Activated naive CD4-positive, alpha-beta T cell treated with anti-CD3 and anti-CD28 coated beads, Interleukin-2, amount 10 ng/mL, durations not matched to agents 7 days and 5 days (primary cell): ENCODE data around the gene APOBEC3H.

ENCODE experiments used
- CTCF ChIA-PET: fragments of 350-600 bp; sonication (Branson Sonifier 250); formaldehyde crosslinking; loops from one replicate; lab custom pipeline; 2021; ENCODE audit warnings: antibody characterized with exemption; lab: Charles Lee
- DNase-seq: peaks from one replicate; pipeline ENCODE4 v3.0.0-alpha.2; 2020
- H3K27ac Mint-ChIP-seq: one replicate; pipeline ENCODE4 v1.8.0; 2021; ENCODE audit warnings: mild to moderate bottlenecking, moderate library complexity, mixed read lengths
- H3K27me3 Mint-ChIP-seq: one replicate; pipeline ENCODE4 v1.8.0; 2021; ENCODE audit warnings: mild to moderate bottlenecking, mixed read lengths
- H3K36me3 Mint-ChIP-seq: one replicate; pipeline ENCODE4 v1.8.0; 2021; ENCODE audit warnings: mixed read lengths
- H3K4me1 Mint-ChIP-seq: one replicate; pipeline ENCODE4 v1.8.0; 2021; ENCODE audit warnings: mixed read lengths
- H3K4me3 Mint-ChIP-seq: one replicate; pipeline ENCODE4 v1.8.0; 2021; ENCODE audit warnings: mild to moderate bottlenecking, moderate library complexity, mixed read lengths
- H3K9me3 Mint-ChIP-seq: one replicate; pipeline ENCODE4 v1.8.0; 2021; ENCODE audit warnings: mixed read lengths

Gene APOBEC3H

GRCh38 chr22:39153220-39153717 is 56.2 kb downstream of the APOBEC3H start:
- peak; percentile 40 for DNase-seq
- Mint-ChIP-seq H3K36me3 (peaks cover 6% of the 10 kb centered on the region), H3K9me3 (no peaks in the 10 kb centered on the region), H3K4me3 (peak overlapping the region; percentile 79), H3K27ac (peak overlapping the region; percentile 71), H3K4me1 (peaks cover 29% of the 10 kb centered on the region), H3K27me3 (peaks cover 53% of the 10 kb centered on the region)
- CTCF ChIA-PET: interaction anchor here (1.1 to 2.4 kb wide), 3 partner anchors 18 to 283 kb away, joined by 4 to 7 read pairs (median 4); partner anchors contain the start of gene RPL3
